Mononuclear cell (primary cell): Measurements from ENCODE around the gene TSPYL2. TPM values are rescaled to one million over a fixed set of nuclear protein-coding genes. Genes with fewer than 3 reads are reported as not detected.

Source experiments
- H3K27me3 ChIP-seq: 2 replicates; pipeline ENCODE4 v1.6.0; 2011; ENCODE audit warnings: low read length, control low read depth; ENCODE audit not compliant: insufficient read depth
- H3K4me1 ChIP-seq: 2 replicates; pipeline ENCODE4 v1.5.1; 2011; ENCODE audit warnings: mild to moderate bottlenecking, low read length, control low read depth; ENCODE audit not compliant: insufficient read depth
- H3K4me3 ChIP-seq: 2 replicates; pipeline ENCODE4 v1.5.1; 2011; ENCODE audit warnings: mild to moderate bottlenecking, low read length, moderate library complexity
- H3K9me3 ChIP-seq: 2 replicates; pipeline ENCODE4 v1.5.1; 2011; ENCODE audit warnings: low read depth, mild to moderate bottlenecking, control low read depth, low read length
- total RNA-seq: library from RNA; depleted of rRNA; stranded (reverse); fragments of >200 nt; gene quantifications from one replicate; pipeline ENCODE4 v1.2.3, GENCODE V29; 2012

Gene TSPYL2
- total RNA-seq, 1 donor = 93.8 TPM

- Histone ChIP-seq H3K9me3 (no peaks in the 10 kb centered on the region), H3K4me1 (no peaks in the 10 kb centered on the region)
Measured at GRCh38 chrX:53128097-53128749, 46.1 kb downstream of the TSPYL2 start.

GRCh38 chrX:53133400-53133799 is 51.2 kb downstream of the TSPYL2 start:
- no peaks in the 10 kb centered on the region for H3K9me3 ChIP-seq
- H3K4me1 ChIP-seq = no peaks in the 10 kb centered on the region
- H3K27me3 ChIP-seq = no peaks in the 10 kb centered on the region
- H3K4me3 ChIP-seq = no peak overlapping the region

More at GRCh38 chrX:53128097-53128749, 46.1 kb downstream of the TSPYL2 start:
- Histone ChIP-seq H3K27me3 (no peaks in the 10 kb centered on the region), H3K4me3 (no peak overlapping the region)

GRCh38 chrX:53135581-53135980 is 53.4 kb downstream of the TSPYL2 start:
- Histone ChIP-seq H3K4me1 (no peaks in the 10 kb centered on the region), H3K27me3 (no peaks in the 10 kb centered on the region), H3K4me3 (no peak overlapping the region), H3K9me3 (no peaks in the 10 kb centered on the region)

Other genes with a start within 250 kb of the TSPYL2 start
- not detected for gene XAGE3, start 214.3 kb upstream of the TSPYL2 start, total RNA-seq
- gene FAM156B, start 185.0 kb upstream of the TSPYL2 start, total RNA-seq = 6.2 TPM
- 7.8 TPM for gene FAM156A, start 123.8 kb upstream of the TSPYL2 start, total RNA-seq
- under 0.01 TPM for gene GPR173, start 33.6 kb upstream of the TSPYL2 start, total RNA-seq
- 6.3 TPM for gene KANTR, start 11.8 kb downstream of the TSPYL2 start, total RNA-seq
- 323 TPM for gene KDM5C, start 142.8 kb downstream of the TSPYL2 start, total RNA-seq
- gene IQSEC2, start 199.2 kb downstream of the TSPYL2 start, total RNA-seq = 4.4 TPM